ENCODE data around the gene SLC30A4. TPM values are rescaled to one million over a fixed set of nuclear protein-coding genes. Genes with fewer than 3 reads are reported as not detected.

The SLC30A4 gene
- polyA plus RNA-seq, 3 donors = 0.05 to 0.21 (median 0.17) TPM

DNA sequence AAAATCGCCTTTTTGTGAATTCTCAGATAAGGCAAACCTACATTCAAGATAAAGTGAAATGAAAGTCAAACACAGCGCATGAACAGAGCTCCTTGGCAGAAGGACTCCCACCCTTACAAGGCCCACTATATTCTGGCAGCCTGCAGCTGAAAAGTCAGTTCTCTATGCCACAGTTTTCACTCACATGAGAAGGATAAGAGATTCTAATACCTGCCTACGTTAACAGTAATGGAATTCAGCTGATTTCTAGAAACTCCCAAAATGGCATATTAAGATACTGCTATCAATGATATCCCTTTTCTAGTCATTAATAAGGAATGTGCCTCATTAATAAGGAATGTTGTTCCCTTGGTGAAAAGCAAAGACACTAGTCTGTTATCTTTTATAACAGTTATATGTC lies 27.0 kb downstream of the SLC30A4 start:
- no CpG with 5 or more reads among the region's 3 CpGs for WGBS (ENCODE audit: insufficient coverage)
- no peak overlapping the region for H3K27ac Mint-ChIP-seq
- TF ChIP-seq, protein P1, sequence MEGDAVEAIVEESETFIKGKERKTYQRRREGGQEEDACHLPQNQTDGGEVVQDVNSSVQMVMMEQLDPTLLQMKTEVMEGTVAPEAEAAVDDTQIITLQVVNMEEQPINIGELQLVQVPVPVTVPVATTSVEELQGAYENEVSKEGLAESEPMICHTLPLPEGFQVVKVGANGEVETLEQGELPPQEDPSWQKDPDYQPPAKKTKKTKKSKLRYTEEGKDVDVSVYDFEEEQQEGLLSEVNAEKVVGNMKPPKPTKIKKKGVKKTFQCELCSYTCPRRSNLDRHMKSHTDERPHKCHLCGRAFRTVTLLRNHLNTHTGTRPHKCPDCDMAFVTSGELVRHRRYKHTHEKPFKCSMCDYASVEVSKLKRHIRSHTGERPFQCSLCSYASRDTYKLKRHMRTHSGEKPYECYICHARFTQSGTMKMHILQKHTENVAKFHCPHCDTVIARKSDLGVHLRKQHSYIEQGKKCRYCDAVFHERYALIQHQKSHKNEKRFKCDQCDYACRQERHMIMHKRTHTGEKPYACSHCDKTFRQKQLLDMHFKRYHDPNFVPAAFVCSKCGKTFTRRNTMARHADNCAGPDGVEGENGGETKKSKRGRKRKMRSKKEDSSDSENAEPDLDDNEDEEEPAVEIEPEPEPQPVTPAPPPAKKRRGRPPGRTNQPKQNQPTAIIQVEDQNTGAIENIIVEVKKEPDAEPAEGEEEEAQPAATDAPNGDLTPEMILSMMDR (IDR thresholded peaks at IDR 0.05) = no peak
- no peak overlapping the region for H3K4me3 ChIP-seq (replicated peaks in 1 of 3; ENCODE audit: low read depth in 2 of 3, low read length in 3 of 3)
- no peaks in the 10 kb centered on the region for H4K20me1 ChIP-seq (ENCODE audit: insufficient read depth, low read length)
- no peaks in the 10 kb centered on the region for H3K36me3 ChIP-seq (replicated peaks in 1 of 2; ENCODE audit: control insufficient read depth in 1 of 2, insufficient read depth in 2 of 2, low read length in 2 of 2)
- no peak overlapping the region for H3K27ac ChIP-seq (ENCODE audit: low read depth in 1 of 2, low read length in 2 of 2)
- no peaks in the 10 kb centered on the region for H3K4me1 Mint-ChIP-seq
- no peak overlapping the region for H2AFZ ChIP-seq (ENCODE audit: insufficient read depth, low read depth, low read length, poor library complexity, severe bottlenecking)
- H3K79me2 ChIP-seq (ENCODE audit: insufficient read depth, low read length) = no peaks in the 10 kb centered on the region
- H3K9me3 ChIP-seq (replicated peaks in 1 of 2; ENCODE audit: control insufficient read depth in 1 of 2, insufficient read depth in 1 of 2, low read length in 2 of 2) = no peaks in the 10 kb centered on the region
- no peak overlapping the region for H3K9ac ChIP-seq (ENCODE audit: insufficient read depth, low read length, poor library complexity, severe bottlenecking)
- no peak for DNase-seq
- H3K27me3 ChIP-seq (ENCODE audit: control insufficient read depth in 2 of 2, insufficient read depth in 2 of 2, low read length in 2 of 2) = no peaks in the 10 kb centered on the region
- no peaks in the 10 kb centered on the region for H3K4me1 ChIP-seq (ENCODE audit: control insufficient read depth in 1 of 2, insufficient read depth in 2 of 2, low read length in 2 of 2)
- no peaks in the 10 kb centered on the region for H3K36me3 Mint-ChIP-seq
- peaks cover 0 to 8% (median 4%) of the 10 kb centered on the region in 3 donors for H3K27me3 Mint-ChIP-seq (ENCODE audit: low read depth in 3 of 3)
- no peak overlapping the region for H3K4me3 Mint-ChIP-seq
- no peak overlapping the region for H3K4me2 ChIP-seq (replicated peaks; ENCODE audit: extremely low read depth, low read length, poor library complexity, severe bottlenecking)
- H3K9me3 Mint-ChIP-seq = no peaks in the 10 kb centered on the region
- intact Hi-C loops (cut with micrococcal nuclease) = no loop called here

DNA sequence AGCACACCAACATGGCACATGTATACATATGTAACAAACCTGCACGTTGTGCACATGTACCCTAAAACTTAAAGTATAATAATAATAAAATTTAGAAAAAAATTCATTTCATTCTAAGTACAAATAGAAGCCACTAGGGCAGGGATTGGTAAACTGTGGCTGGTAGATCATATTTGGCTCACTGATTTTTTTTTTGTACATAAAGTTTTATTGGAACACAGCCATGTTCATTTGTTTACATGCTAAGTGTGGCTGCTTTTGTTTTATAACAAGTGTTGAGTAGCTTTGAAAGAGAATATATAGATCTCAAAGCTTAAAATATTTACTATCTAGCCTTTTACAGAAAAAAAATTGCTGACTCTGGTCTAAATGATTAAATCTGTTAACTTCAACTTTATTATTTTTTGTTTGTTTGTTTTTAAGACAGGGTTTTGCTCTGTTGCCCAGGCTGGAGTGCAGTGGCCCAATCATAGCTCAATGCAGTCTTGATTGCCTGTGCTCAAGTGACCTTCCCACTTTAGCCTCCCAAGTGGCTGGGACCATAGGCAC lies 32.8 kb downstream of the SLC30A4 start:
- Histone ChIP-seq H3K36me3 (replicated peaks in 1 of 2; ENCODE audit: control insufficient read depth in 1 of 2, insufficient read depth in 2 of 2, low read length in 2 of 2) (no peaks in the 10 kb centered on the region), H3K27ac (ENCODE audit: low read depth in 1 of 2, low read length in 2 of 2) (no peak overlapping the region), H3K4me2 (replicated peaks; ENCODE audit: extremely low read depth, low read length, poor library complexity, severe bottlenecking) (no peak overlapping the region), H3K9me3 (replicated peaks in 1 of 2; ENCODE audit: control insufficient read depth in 1 of 2, insufficient read depth in 1 of 2, low read length in 2 of 2) (no peaks in the 10 kb centered on the region), H3K4me1 (ENCODE audit: control insufficient read depth in 1 of 2, insufficient read depth in 2 of 2, low read length in 2 of 2) (no peaks in the 10 kb centered on the region), H3K4me3 (replicated peaks in 1 of 3; ENCODE audit: low read depth in 2 of 3, low read length in 3 of 3) (no peak overlapping the region), H2AFZ (ENCODE audit: insufficient read depth, low read depth, low read length, poor library complexity, severe bottlenecking) (no peak overlapping the region), H3K9ac (ENCODE audit: insufficient read depth, low read length, poor library complexity, severe bottlenecking) (no peak overlapping the region), H3K27me3 (ENCODE audit: control insufficient read depth in 2 of 2, insufficient read depth in 2 of 2, low read length in 2 of 2) (no peaks in the 10 kb centered on the region), H4K20me1 (ENCODE audit: insufficient read depth, low read length) (no peaks in the 10 kb centered on the region), H3K79me2 (ENCODE audit: insufficient read depth, low read length) (no peaks in the 10 kb centered on the region)
- Mint-ChIP-seq H3K27ac (no peak overlapping the region), H3K4me1 (no peaks in the 10 kb centered on the region), H3K4me3 (no peak overlapping the region), H3K27me3 (ENCODE audit: low read depth in 3 of 3) (peaks cover 1 to 2% (median 2%) of the 10 kb centered on the region in 3 donors), H3K36me3 (no peaks in the 10 kb centered on the region), H3K9me3 (no peaks in the 10 kb centered on the region)
- no peak for DNase-seq
- intact Hi-C loops (cut with micrococcal nuclease) = no loop called here
- no CpG with 5 or more reads among the region's 1 CpG for WGBS (ENCODE audit: insufficient coverage)
- TF ChIP-seq, protein P1 (IDR thresholded peaks at IDR 0.05) = no peak
